Breast epithelium (tissue), 4 donors: ENCODE measurements around the gene TMEM273. TPM values are rescaled to one million over a fixed set of nuclear protein-coding genes. Genes with fewer than 3 reads are reported as not detected.
A peak's percentile ranks its signal among the peaks of the same experiment; 100 is the strongest.

Experiments used
- DNase-seq, 2 donors: peaks; one replicate each; pipeline ENCODE4 v3.0.0-alpha.2; 2019; ENCODE audit warnings: low spot score in 2 of 2
- H3K27ac ChIP-seq, 2 donors: fragments of 200-600 bp; sonication (generic) in 1 of 2; one replicate each; pipeline ENCODE4 v1.5.1; 2016 to 2019; ENCODE audit warnings: mild to moderate bottlenecking in 1 of 2
- H3K27me3 ChIP-seq, 2 donors: fragments of 200-600 bp; sonication (generic) in 1 of 2; one replicate each; pipeline versions ENCODE4 v1.5.1 to v1.6.0; 2017 to 2019; ENCODE audit warnings: control low read depth in 1 of 2, mild to moderate bottlenecking in 1 of 2
- H3K36me3 ChIP-seq: fragments of 200-600 bp; one replicate; pipeline ENCODE4 v1.5.1; 2019
- H3K4me1 ChIP-seq, 2 donors: fragments of 200-600 bp; sonication (generic); one replicate each; pipeline ENCODE4 v1.5.1; 2016 to 2019; ENCODE audit warnings: control low read depth in 1 of 2
- H3K4me3 ChIP-seq, 3 donors: fragments of 200-600 bp; sonication (generic); 1 replicate in 2 of 3; 2 replicates in 1 of 3; pipeline ENCODE4 v1.5.1; 2016 to 2019; ENCODE audit warnings: mild to moderate bottlenecking in 3 of 3, moderate library complexity in 2 of 3
- H3K9me3 ChIP-seq, 2 donors: fragments of 200-600 bp; sonication (generic) in 1 of 2; one replicate each; pipeline ENCODE4 v1.5.1; 2016 to 2019; ENCODE audit warnings: control low read depth in 1 of 2
- POLR2A ChIP-seq: fragments of 450-650 bp; IDR thresholded peaks from one replicate; pipeline ENCODE4 v1.6.1; 2016; ENCODE audit warnings: antibody characterized with exemption, mild to moderate bottlenecking, moderate library complexity
- POLR2AphosphoS5 ChIP-seq, 3 donors: sonication (generic); formaldehyde crosslinking; IDR thresholded peaks; one replicate each; pipeline ENCODE4 v1.6.1; 2017; ENCODE audit warnings: antibody characterized with exemption in 3 of 3
- intact Hi-C: fragments of 100-400 bp; cut with DNase I; formaldehyde crosslinking; loops from one replicate; pipeline ENCODE4 v1.15.1; 2023; ENCODE audit warnings: low total_unique reads
- total RNA-seq, 3 donors: library from RNA; depleted of rRNA; stranded (reverse); fragments of >200 nt; gene quantifications; one replicate each; pipeline ENCODE4 v1.1.0, GENCODE V29; 2016
- TF ChIP-seq, protein P1 (sequence below), 3 donors: fragments of 450-650 bp; IDR thresholded peaks; one replicate each; pipeline ENCODE4 v1.5.1; 2016 to 2017; ENCODE audit warnings: antibody characterized with exemption in 3 of 3, mild to moderate bottlenecking in 3 of 3, moderate library complexity in 3 of 3

Gene TMEM273
- total RNA-seq, 3 donors from 2014 or later = 9.1 to 29.8 (median 18.4) TPM

DNA sequence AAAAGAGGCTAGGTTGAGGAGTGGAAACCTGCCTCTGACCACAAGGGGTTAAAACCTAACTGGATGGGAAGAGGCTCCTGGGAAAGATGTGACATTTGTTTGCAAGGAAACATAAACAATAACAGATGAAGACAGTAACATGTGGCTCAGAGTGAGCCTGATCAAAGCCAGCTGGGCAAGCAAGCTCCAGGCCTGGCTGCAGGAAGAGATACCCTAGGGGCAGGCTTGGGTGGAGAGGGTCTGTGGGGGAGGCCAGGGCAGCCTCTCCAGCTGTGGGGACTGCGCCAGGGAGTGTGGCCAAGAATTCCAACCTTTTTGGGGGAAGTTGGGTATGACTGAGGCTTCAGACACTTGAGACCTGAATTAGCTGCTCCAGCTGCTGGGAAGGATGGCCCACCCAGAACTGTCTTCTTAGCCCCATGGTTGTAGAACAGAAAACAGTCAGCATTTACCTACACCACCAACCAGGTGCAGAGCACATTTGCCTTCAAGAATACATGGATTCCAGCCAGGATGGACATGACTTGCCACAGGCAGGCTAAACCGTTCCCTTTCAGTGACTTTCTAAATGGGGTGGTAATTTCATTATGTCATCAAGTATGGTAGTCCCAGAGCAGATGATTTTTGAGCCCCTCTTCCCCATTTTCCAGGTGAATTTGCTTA lies 44.0 kb downstream of the TMEM273 start:
- Histone ChIP-seq H3K36me3 (no peaks in the 10 kb centered on the region), H3K27ac (no peak overlapping the region), H3K9me3 (peaks cover 7 to 15% of the 10 kb centered on the region in 2 donors), H3K27me3 (no peaks in the 10 kb centered on the region), H3K4me3 (no peak overlapping the region), H3K4me1 (no peaks in the 10 kb centered on the region)
- no peak for DNase-seq
- TF ChIP-seq, protein P1, sequence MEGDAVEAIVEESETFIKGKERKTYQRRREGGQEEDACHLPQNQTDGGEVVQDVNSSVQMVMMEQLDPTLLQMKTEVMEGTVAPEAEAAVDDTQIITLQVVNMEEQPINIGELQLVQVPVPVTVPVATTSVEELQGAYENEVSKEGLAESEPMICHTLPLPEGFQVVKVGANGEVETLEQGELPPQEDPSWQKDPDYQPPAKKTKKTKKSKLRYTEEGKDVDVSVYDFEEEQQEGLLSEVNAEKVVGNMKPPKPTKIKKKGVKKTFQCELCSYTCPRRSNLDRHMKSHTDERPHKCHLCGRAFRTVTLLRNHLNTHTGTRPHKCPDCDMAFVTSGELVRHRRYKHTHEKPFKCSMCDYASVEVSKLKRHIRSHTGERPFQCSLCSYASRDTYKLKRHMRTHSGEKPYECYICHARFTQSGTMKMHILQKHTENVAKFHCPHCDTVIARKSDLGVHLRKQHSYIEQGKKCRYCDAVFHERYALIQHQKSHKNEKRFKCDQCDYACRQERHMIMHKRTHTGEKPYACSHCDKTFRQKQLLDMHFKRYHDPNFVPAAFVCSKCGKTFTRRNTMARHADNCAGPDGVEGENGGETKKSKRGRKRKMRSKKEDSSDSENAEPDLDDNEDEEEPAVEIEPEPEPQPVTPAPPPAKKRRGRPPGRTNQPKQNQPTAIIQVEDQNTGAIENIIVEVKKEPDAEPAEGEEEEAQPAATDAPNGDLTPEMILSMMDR (IDR thresholded peaks at IDR 0.05) = no peak
- no peak for TF ChIP-seq POLR2AphosphoS5 (IDR thresholded peaks at IDR 0.05)
- TF ChIP-seq POLR2A = no peak
- intact Hi-C loops = no loop called here

GRCh38 chr10:49143249-49143648 lies 44.9 kb downstream of the TMEM273 start:
- Histone ChIP-seq H3K27ac (no peak overlapping the region), H3K4me1 (no peaks in the 10 kb centered on the region), H3K27me3 (no peaks in the 10 kb centered on the region), H3K9me3 (peaks cover 7 to 15% of the 10 kb centered on the region in 2 donors), H3K4me3 (no peak overlapping the region), H3K36me3 (no peaks in the 10 kb centered on the region)
- intact Hi-C loops = no loop called here
- TF ChIP-seq POLR2AphosphoS5 (IDR thresholded peaks at IDR 0.05) (no peak), POLR2A (no peak)
- TF ChIP-seq, protein P1 (IDR thresholded peaks at IDR 0.05) = no peak
- no peak for DNase-seq

DNA sequence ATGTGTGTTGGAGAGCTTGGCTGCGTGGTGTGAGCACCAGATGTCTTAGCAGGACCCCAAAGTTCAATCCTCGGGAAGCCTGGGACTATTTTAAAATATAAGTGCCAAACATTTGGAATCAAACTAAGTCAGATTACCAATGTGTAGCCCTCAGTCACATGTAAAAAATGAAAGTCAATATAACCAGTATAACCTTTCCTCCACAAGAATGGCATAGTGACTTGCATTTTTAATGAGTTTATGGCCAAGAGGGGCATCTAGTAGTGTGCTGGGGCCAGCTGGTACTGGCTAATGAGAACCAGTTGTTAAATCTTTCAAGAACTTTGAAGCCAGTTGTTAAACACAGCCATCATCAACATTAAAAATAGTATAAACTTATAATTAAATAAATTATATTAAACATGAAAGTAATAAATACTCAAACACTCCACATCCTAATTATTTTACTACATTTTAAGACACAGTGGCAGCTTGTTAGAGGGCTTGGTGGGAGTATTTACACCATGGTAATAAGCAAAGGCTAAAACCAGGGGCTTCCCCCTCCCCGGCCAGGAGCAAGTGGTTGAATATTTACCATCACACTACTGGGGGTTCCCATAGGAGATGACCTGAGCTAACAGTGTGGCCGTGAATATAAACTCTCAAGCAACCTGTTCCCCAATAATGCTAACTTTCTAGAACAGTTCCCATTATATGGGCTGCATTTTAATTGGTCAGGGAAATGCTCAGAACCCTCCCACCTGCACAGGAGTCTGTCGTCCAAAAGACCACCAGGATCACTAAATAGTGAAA lies 46.5 kb downstream of the TMEM273 start:
- Histone ChIP-seq H3K4me3 (no peak overlapping the region), H3K27me3 (no peaks in the 10 kb centered on the region), H3K9me3 (no peaks in the 10 kb centered on the region), H3K36me3 (no peaks in the 10 kb centered on the region), H3K4me1 (no peaks in the 10 kb centered on the region), H3K27ac (peak overlapping the region in 1 of 2 donors; percentile 33)
- intact Hi-C loops = no loop called here
- TF ChIP-seq POLR2AphosphoS5 (IDR thresholded peaks at IDR 0.05) (no peak), POLR2A (no peak)
- TF ChIP-seq, protein P1 (IDR thresholded peaks at IDR 0.05) = no peak
- DNase-seq = no peak

GRCh38 chr10:49140304-49141177 lies 47.6 kb downstream of the TMEM273 start:
- Histone ChIP-seq H3K9me3 (no peaks in the 10 kb centered on the region), H3K4me1 (no peaks in the 10 kb centered on the region), H3K27me3 (no peaks in the 10 kb centered on the region), H3K27ac (peak overlapping the region; percentile 68 to 84), H3K36me3 (no peaks in the 10 kb centered on the region), H3K4me3 (no peak overlapping the region)
- intact Hi-C loops = loop anchor here (1.0 kb wide), 1 partner anchor 43 kb away; no protein-coding TSS in a partner anchor
- TF ChIP-seq POLR2AphosphoS5 (IDR thresholded peaks at IDR 0.05) (no peak), POLR2A (no peak)
- TF ChIP-seq, protein P1 (IDR thresholded peaks at IDR 0.05) = no peak
- no peak for DNase-seq
